NB4 (cell line): ENCODE data around the gene CAPG.
"Not testable (repeated sequence)": the region's sequence is repeated elsewhere in the genome, so short reads cannot be mapped to it uniquely, and the experiment has no call there.

Experiments used
- DNase-seq: peaks from one replicate; pipeline ENCODE4 v3.0.0; 2010; ENCODE audit warnings: low read depth
- H3K4me3 ChIP-seq: one replicate; pipeline ENCODE4 v1.5.1; 2011; ENCODE audit warnings: mild to moderate bottlenecking, low read depth, low read length, moderate library complexity
- MYC ChIP-seq: IDR thresholded peaks from 2 replicates; pipeline ENCODE4 v1.6.1; 2011; ENCODE audit warnings: low read depth, low read length
- POLR2A ChIP-seq: IDR thresholded peaks from 2 replicates; pipeline ENCODE4 v1.6.1; 2011; ENCODE audit warnings: mild to moderate bottlenecking; ENCODE audit not compliant: insufficient read length; ENCODE audit errors: extremely low read depth
- TF ChIP-seq, protein P1 (sequence below): IDR thresholded peaks from 2 replicates; pipeline ENCODE4 v1.6.1; 2011; ENCODE audit warnings: low read depth, low read length
- TF ChIP-seq, protein P2 (sequence below): IDR thresholded peaks from one replicate; pipeline ENCODE4 v1.5.1; 2012; ENCODE audit warnings: low read depth, low read length

The CAPG gene

DNA sequence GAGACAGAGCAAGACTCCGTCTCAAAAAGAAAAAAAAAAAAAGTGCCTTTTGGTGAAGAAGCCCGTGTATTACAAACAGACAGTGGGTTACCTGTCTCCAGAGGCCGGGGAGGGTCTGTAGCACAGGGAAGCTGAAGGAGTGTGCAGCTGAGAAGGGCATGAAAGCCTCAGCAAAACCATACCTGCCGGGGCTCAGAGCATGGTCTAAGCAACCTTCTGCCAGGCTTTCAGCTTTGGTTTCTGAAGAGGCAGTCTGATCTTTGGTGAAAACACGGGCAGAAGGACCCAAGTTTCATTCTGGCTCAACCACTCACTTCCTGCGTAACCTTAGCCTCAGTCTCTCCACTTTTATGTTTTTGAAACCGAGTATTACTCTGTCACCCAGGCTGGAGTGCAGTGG lies 29.8 kb upstream of the CAPG start:
- TF ChIP-seq POLR2A (no peak), MYC (no peak)
- TF ChIP-seq, protein P1, sequence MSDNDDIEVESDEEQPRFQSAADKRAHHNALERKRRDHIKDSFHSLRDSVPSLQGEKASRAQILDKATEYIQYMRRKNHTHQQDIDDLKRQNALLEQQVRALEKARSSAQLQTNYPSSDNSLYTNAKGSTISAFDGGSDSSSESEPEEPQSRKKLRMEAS: no peak
- TF ChIP-seq, protein P2, sequence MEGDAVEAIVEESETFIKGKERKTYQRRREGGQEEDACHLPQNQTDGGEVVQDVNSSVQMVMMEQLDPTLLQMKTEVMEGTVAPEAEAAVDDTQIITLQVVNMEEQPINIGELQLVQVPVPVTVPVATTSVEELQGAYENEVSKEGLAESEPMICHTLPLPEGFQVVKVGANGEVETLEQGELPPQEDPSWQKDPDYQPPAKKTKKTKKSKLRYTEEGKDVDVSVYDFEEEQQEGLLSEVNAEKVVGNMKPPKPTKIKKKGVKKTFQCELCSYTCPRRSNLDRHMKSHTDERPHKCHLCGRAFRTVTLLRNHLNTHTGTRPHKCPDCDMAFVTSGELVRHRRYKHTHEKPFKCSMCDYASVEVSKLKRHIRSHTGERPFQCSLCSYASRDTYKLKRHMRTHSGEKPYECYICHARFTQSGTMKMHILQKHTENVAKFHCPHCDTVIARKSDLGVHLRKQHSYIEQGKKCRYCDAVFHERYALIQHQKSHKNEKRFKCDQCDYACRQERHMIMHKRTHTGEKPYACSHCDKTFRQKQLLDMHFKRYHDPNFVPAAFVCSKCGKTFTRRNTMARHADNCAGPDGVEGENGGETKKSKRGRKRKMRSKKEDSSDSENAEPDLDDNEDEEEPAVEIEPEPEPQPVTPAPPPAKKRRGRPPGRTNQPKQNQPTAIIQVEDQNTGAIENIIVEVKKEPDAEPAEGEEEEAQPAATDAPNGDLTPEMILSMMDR: no peak
- no peak overlapping the region for H3K4me3 ChIP-seq
- DNase-seq: no peak

DNA sequence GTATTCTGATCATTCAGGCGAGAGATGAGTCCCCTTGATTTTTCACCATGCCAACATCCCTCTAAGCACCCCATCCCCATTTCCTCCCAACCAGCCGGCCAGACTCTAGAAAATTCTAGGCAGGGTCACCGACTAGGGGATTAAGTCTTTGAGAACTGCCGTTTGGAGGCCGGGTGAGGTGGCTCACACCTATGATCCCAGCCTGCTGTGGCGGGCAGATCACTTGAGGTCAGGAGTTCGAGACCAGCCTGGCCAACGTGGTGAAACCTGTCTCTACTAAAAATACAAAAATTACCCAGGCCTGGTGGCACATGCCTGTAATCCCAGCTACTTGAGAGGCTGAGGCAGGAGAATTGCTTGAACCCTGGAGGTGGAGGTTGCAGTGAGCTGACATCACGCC lies 29.4 kb upstream of the CAPG start:
- not testable (repeated sequence) for H3K4me3 ChIP-seq, DNase-seq

DNA sequence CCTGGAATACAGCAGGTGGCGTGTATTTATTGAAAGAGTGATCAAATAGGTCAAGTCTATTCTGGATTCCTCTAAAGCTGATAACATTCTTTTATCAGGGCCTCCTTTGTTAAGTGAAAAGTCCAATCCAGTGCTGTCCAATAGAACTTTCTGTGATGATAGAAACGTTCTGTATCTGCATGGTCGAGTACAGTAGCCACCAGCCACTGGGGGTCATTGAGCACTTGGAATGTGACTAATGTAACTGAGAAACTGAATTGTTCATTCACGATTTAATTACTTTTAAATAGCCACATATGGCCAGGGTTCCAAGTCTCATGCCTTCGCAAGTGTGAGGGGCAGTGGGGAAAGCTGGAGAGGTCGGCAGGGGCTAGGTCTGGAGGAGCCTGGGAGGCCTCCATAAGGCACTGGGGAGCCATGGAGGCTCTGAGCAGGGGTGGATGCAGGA lies 28.9 kb upstream of the CAPG start:
- TF ChIP-seq, protein P2: peak; percentile 0
- no peak for TF ChIP-seq MYC
- H3K4me3 ChIP-seq: no peak overlapping the region
- DNase-seq: no peak

DNA sequence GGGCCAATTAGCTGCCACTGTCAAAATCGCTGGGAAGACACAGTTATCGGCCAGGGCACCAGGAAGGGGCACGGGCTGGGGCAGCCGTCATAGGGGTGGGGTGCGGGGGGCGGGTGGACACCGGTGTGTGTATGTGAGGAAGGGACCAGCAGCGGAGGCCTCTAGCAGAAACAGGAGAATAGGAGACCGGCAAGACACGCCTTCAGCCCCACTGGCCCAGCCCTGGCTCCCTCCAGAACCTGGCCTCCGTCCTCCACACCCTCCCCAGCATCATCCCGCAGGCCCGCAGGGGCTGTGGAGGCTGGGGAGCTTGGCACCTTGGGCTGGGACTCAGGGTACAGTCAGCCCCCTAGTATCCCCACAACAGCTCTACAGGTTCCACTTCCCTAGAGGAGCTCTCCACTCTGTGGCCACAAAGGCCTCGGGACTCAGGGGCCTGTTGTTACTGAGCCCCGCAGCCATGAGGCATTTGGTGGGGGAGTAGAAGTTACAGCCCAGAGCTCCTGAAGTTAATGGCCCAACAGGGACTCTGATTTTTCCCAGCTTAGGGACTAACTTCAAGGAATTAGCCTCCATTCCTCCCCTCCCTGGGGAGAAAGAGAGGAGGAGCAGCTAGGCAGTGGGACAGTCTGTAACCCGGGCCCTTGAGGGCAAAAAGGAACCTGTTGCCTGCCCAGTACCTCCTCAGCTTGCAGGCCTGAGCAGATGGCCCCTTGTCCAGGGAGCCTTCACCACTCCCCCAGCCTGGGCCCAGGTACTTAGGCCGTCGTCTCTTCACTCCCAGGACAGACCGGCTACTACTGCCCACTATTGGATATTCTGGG lies 28.2 kb upstream of the CAPG start:
- peak; percentile 3 for TF ChIP-seq POLR2A
- TF ChIP-seq, protein P2: no peak
- peak overlapping the region; percentile 65 for H3K4me3 ChIP-seq
- DNase-seq: peak; percentile 69

DNA sequence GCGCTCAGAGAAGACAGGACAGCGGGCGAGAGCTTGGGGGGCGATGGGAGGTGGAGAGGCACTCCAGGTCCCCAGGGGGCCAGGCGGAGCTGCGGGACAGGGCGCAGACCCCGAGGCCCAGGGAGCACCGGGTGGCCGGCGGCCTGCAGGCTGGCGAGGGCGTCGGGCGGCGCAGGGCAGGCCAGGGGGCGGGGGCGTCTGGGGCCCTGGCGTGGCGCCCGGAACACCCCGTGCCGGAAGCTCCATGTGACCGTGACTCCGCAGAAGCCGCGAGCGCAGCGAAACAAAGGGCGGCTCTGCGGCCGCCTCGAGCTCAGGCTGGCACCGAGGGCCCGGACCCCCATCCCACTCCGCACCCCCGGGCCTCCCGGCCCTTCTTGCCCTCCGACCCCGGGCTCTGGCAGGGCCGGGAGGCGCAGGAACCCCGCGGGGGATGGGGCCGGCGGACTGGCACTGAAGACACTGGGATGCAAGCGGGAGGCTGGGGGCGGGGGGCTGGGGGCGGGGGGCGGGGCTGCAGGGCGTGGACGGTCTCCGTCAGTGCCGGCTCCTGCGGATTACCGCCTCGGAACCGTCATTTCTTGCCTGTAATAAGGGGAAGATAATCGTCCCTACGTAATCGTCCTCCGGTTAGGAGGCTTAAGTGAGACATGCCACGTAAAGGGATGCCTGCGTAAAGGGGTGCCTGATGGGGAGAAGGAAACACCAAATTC lies 27.5 kb upstream of the CAPG start:
- H3K4me3 ChIP-seq: peak overlapping the region; percentile 65
- DNase-seq: peak; percentile 91
- TF ChIP-seq MYC: peak; percentile 95
- TF ChIP-seq, protein P2: no peak
- TF ChIP-seq, protein P1: peak; percentile 90
- peak; percentile 64 for TF ChIP-seq POLR2A

DNA sequence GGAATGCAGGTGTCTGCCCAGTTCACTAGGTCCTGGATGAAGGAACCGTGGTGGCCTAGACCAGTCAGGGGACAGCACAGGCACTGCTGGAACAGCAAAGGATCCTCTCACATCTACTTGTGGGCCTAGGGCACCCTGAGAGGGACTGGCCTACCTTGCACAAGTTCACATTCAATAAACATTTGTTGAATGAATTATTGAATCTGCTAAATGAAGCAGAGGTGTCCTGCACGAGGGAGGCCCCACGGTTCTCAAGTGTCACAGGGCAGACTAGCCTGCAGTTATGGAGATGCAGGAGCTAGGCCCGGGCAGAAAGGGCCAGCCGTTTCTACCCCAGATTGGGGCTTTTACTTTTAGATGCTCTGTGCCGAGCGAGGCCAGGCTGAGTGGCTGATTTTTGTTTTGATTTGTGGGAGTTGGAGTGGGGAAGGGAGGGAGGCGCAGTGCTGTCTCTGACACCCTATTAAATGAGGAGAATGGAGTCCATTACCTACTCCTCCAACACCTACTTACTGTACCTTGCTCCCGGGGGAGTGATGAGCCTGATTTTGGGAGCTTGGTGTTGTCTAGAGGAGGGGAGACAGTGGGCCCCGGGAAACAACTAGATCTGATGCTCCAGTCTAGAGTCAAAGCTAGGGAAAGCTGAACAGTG lies 26.8 kb upstream of the CAPG start:
- no peak overlapping the region for H3K4me3 ChIP-seq
- TF ChIP-seq POLR2A: no peak
- no peak for TF ChIP-seq MYC
- DNase-seq: no peak
